Panc1 (cell line): ENCODE measurements around the gene CYSTM1.

Experiments used
- POLR2AphosphoS5 ChIP-seq: IDR thresholded peaks from 2 replicates; pipeline ENCODE4 v1.6.1; 2012; ENCODE audit warnings: mild to moderate bottlenecking, low read depth, low read length, moderate library complexity
- SIN3A ChIP-seq: IDR thresholded peaks from 2 replicates; pipeline ENCODE4 v1.6.1; 2012; ENCODE audit warnings: low read depth, mild to moderate bottlenecking, low read length, moderate library complexity, borderline replicate concordance; ENCODE audit not compliant: insufficient read depth
- TCF7L2 ChIP-seq: IDR thresholded peaks from 2 replicates; pipeline ENCODE4 v1.6.1; 2011; ENCODE audit warnings: mild to moderate bottlenecking, low read depth, low read length, inconsistent platforms
- TF ChIP-seq, protein P1 (sequence below): fragments of 450-650 bp; IDR thresholded peaks from 2 replicates; pipeline ENCODE4 v1.5.1; 2017; ENCODE audit warnings: mild to moderate bottlenecking
- TF ChIP-seq, protein P2 (sequence below), 2 experiments: IDR thresholded peaks; 2 replicates each; pipeline ENCODE4 v1.6.1; 2011 to 2012; ENCODE audit warnings: low read depth in 2 of 2, control low read depth in 1 of 2, low read length in 1 of 2, mild to moderate bottlenecking in 1 of 2, moderate library complexity in 1 of 2; ENCODE audit not compliant: insufficient read depth in 1 of 2

DNA sequence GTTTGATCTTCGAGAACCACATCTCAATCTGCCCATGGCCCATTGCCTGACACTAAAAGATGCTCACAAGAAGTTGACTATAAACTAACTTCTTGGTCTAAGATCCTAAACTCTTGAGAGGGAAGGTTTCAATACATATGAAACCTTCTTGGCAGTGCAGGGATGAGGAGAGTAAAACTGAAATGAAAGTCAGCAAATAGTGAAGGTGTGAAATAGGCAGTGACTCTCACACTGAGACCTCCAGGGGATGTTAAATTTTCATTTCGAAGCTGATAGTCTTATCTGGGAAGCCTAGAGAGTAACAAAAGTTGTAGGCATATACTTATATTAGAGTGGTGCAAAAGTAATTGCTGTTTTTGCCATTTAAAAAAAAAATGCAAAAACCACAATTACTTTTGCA, 974 bp upstream of the CYSTM1 start:
- TF ChIP-seq, protein P1, sequence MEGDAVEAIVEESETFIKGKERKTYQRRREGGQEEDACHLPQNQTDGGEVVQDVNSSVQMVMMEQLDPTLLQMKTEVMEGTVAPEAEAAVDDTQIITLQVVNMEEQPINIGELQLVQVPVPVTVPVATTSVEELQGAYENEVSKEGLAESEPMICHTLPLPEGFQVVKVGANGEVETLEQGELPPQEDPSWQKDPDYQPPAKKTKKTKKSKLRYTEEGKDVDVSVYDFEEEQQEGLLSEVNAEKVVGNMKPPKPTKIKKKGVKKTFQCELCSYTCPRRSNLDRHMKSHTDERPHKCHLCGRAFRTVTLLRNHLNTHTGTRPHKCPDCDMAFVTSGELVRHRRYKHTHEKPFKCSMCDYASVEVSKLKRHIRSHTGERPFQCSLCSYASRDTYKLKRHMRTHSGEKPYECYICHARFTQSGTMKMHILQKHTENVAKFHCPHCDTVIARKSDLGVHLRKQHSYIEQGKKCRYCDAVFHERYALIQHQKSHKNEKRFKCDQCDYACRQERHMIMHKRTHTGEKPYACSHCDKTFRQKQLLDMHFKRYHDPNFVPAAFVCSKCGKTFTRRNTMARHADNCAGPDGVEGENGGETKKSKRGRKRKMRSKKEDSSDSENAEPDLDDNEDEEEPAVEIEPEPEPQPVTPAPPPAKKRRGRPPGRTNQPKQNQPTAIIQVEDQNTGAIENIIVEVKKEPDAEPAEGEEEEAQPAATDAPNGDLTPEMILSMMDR, result no peak
- TF ChIP-seq, protein P2, sequence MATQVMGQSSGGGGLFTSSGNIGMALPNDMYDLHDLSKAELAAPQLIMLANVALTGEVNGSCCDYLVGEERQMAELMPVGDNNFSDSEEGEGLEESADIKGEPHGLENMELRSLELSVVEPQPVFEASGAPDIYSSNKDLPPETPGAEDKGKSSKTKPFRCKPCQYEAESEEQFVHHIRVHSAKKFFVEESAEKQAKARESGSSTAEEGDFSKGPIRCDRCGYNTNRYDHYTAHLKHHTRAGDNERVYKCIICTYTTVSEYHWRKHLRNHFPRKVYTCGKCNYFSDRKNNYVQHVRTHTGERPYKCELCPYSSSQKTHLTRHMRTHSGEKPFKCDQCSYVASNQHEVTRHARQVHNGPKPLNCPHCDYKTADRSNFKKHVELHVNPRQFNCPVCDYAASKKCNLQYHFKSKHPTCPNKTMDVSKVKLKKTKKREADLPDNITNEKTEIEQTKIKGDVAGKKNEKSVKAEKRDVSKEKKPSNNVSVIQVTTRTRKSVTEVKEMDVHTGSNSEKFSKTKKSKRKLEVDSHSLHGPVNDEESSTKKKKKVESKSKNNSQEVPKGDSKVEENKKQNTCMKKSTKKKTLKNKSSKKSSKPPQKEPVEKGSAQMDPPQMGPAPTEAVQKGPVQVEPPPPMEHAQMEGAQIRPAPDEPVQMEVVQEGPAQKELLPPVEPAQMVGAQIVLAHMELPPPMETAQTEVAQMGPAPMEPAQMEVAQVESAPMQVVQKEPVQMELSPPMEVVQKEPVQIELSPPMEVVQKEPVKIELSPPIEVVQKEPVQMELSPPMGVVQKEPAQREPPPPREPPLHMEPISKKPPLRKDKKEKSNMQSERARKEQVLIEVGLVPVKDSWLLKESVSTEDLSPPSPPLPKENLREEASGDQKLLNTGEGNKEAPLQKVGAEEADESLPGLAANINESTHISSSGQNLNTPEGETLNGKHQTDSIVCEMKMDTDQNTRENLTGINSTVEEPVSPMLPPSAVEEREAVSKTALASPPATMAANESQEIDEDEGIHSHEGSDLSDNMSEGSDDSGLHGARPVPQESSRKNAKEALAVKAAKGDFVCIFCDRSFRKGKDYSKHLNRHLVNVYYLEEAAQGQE (IDR thresholded peaks at IDR 0.05; ENCODE audit: insufficient read depth in 1 of 2, low read depth in 2 of 2, low read length in 1 of 2), result no peak
- TF ChIP-seq TCF7L2 (no peak), POLR2AphosphoS5 (no peak), SIN3A (no peak)
